EL (cell line): ENCODE data around the gene SLC35E4.
"Not testable (repeated sequence)": the region's sequence is repeated elsewhere in the genome, so short reads cannot be mapped to it uniquely, and the experiment has no call there.

Experiments
- DNase-seq: peaks from one replicate; pipeline ENCODE4 v3.0.0-alpha.2; 2016

Gene SLC35E4, protein sequence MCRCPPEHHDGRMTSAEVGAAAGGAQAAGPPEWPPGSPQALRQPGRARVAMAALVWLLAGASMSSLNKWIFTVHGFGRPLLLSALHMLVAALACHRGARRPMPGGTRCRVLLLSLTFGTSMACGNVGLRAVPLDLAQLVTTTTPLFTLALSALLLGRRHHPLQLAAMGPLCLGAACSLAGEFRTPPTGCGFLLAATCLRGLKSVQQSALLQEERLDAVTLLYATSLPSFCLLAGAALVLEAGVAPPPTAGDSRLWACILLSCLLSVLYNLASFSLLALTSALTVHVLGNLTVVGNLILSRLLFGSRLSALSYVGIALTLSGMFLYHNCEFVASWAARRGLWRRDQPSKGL

DNA sequence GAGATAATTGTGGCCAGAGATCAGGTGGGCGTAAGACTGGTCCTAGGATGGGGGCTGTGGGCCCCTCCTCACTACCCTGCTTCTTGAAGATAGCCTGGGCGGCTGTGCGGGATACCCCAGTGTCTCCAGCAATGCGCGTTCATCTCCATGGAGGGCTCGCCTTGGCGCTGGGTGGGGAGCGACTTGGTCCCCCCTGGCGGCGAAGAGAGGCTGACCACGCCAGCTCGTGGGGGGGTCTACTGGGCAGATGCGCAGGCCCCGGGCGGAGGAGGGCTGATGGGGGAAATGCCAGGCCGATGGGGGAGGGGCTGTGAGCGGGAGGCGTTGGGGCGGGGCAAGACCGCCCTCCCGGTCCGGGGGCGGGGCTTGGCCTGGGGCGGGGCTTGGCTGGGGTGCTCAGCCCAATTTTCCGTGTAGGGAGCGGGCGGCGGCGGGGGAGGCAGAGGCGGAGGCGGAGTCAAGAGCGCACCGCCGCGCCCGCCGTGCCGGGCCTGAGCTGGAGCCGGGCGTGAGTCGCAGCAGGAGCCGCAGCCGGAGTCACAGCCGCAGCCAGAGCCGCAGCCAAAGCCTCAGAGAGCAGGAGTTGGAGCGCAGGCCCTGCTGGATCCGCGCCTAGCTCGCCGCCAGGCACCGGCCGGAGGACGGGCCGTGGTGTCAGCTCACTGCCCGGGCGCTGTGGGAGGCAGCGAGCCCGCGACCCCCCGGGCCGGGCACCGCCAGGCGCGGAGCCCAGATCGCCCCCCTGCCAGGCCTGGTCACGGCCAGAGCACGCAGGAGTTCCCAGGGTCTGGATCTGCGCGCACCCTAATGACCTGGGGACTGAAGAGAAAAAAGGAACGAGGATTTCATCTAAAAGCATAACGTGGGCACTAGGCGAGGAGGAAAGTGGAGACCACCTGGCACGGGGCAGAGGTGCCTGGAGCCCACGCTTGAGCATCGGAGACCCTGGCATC lies at the start of gene SLC35E4:
SLC35E4 (plus strand) TSS at position 509 of the 953 bp plus-strand sequence. CDS start 670 bp downstream, outside the sequence.
- DNase-seq: peak; percentile 94

DNA sequence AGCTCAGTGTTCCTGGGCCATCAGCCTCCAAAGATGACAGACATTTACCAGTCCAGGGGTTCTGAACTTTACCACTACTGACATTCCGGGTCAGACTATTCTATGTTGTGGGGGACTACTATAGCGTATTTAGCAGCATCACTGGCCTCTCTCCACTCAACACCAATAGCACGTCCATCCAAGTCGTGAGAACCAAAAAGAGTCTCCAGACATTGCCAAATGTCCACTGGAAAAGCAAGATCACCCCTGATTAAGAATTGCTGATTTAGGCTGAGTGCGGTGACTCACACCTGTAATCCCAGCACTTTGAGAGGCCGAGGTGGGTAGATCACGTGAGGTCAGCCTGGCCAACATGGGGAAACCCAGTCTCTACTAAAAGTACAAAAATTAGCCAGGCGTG lies 49.2 kb upstream of the SLC35E4 start:
- no peak for DNase-seq

DNA sequence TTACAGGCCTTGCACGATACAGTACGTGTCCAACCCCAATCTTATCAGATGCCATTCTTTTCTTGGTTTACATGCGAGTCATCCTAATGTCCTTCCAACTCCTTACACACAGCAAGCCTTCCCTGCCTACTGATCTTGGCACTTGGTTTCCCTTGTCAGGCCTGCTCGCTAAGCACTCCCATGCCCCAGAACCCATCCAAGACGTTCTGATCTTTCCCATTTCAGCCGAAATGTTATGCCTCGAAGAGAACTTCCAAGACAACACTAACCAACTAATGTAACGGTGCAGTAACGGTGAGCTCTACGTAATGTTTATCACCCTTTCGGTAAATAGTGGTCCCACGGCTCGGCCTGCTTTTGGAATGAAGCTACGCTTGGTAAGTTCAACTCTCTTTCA lies 44.4 kb upstream of the SLC35E4 start:
- DNase-seq: peak; percentile 22

DNA sequence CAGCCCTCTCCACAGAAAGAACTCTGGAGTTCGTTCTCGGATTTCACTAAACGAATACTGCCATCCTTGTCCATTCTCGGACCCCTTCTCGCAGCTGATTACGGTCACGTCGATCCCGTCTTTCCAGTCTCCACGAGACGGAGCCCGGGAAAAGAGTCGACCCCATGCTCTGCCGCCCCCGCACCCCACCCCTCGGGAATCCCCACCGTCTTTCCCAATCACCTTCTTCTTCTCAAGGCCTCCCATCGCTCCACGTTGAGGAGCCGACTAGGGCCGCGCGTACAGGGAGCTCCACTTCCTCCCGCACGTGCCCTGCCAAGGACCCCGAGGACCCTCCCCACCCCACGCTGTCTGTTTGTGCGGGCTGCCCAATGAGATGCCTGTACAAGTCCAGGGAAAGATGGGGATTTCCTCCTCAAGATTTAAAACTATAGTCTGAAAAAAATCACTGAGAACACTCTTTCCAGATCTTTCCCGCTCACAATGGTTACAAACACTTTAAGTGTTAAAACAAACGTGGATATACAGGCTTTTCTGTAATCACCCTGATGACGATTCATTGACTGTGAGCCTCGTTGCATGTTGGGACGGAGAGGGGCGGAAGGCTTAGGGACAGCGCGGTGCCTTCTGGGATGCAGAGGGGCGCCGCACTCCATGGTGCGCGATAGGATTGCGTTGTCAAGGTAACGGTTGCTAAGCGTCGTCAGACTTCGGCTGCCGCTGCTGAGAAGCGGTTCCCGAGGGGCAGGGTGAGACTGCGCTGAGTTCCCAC lies 43.8 kb upstream of the SLC35E4 start, which contains the start of gene PES1:
PES1 (minus strand) TSS at position 323 of the 772 bp plus-strand sequence; CDS start at position 246, 77 bp downstream.
- peak; percentile 99 for DNase-seq

DNA sequence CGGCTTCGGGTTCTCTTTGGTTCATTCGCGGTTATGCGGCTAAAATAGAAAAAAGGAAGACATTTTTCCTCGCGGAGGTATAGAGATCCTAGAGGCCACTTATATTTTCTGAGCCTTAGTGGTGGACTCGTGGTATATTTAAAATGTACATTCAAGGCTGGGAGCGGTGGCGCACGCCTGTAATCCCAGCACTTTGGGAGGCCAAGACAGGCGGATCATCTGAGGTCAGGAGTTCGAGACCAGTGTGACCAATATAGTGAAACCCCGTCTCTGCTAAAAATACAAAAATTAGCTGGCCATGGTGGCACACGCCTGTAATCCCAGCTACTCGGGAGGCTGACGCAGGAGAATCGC lies 43.2 kb upstream of the SLC35E4 start:
- not testable (repeated sequence) for DNase-seq

DNA sequence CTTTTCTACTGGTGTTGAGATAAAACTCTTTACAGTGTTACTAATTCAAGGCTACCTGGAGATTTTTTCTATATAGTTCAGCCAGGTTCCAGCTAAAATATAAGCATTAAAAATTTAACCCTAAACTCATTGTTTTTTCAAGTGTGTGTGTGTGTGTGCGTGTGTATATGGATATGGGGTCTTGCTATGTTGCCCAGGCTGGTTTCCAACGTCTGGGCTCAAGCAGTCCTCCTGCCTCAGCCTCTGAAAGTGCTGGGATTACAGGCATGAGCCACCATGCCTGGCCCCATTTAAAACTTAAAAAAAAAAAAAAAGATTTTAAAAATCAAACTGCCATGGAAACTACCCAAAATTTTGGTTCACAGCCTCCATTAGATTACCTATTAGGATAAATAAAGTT lies 39.4 kb upstream of the SLC35E4 start:
- DNase-seq: no peak

DNA sequence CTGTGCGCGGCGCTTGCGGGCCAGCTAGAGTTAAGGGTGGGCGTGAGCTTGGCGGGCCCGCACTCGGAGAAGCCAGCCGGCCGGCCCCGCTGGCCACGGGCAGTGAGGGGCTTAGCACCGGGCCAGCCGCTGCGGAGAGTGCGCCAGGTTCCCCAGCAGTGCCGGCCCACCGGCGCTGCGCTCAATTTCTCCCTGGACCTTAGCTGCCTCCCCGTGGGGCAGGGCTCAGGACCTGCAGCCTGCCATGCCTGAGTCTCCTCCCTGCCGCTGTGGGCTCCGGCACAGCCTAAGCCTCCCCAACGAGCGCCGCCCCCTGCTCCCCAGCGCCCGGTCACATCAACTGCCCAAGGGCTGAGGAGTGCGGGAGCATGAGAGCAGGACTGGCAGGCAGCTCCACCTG lies 38.7 kb upstream of the SLC35E4 start:
- DNase-seq: no peak

DNA sequence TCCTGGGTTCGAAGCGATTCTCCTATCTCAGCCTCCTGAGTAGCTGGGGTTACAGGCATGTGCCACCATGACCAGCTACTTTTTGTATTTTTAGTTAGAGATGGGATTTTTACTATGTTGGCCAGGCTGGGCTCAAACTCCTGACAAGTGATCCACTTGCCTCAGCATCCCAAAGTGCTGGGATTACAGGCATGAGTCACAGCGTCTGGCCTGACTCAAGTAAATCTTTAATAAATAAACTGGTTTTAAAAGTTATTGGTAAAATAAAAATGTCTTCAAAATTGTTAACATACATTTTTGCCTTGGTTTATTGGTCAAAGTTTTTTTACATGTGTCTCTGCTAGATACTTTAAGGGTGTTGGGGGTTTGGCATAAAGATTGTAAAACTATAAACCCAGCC lies 36.6 kb upstream of the SLC35E4 start:
- DNase-seq: no peak

DNA sequence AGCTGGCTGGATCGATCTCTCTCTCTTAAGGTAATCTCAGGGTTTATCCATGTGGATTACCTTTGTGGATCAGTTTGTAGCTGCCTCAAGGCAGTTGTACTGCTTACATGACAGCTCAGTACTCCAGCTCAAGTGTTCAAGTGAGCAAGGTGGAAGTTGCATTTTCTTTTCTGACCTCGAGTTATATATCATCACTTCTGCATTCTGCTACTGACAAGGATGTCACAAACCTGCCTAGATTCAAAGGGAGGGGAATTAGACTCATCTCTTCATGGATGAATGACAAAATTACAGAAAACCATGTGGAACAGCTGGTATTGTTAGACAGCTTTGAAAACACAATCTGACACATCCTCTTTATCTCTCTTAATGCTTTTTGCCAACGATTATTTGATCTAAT lies 34.7 kb upstream of the SLC35E4 start:
- no peak for DNase-seq

DNA sequence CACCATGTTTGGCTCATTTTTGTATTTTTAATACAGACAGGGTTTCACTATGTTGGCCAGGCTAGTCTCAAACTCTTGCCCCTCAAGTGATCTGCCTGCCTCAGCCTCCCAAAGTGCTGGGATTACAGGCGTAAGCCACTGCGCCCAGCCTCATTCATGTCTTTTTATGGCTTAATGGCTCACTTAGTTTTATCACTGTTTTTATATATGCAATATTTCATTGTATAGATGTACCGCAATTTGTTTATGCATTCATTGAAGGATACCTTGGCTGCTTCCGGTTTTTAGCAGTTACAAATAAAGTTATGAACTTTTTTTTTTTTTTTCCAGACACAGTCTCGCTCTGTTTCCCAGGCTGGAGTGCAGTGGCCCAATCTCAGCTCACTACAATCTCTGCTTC lies 34.1 kb upstream of the SLC35E4 start:
- DNase-seq: no peak

DNA sequence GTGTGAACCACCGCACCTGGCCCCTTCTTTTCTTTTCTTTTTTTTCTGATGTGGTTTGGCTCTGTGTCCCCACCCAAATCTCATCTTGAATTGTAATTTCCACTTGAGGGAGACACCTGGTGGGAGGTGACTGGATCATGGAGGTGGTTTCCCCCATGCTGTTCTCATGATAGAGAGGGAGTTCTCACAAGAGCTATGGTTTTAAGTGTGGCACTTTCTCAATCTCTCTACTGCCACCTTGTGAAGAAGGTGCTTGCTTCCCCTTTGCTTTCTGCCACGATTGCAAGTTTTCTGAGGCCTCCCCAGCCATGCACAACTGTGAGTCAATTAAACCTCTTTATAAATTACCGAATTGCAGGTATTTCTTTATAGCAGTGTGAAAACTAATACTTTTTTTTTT lies 33.5 kb upstream of the SLC35E4 start:
- DNase-seq: peak; percentile 28

DNA sequence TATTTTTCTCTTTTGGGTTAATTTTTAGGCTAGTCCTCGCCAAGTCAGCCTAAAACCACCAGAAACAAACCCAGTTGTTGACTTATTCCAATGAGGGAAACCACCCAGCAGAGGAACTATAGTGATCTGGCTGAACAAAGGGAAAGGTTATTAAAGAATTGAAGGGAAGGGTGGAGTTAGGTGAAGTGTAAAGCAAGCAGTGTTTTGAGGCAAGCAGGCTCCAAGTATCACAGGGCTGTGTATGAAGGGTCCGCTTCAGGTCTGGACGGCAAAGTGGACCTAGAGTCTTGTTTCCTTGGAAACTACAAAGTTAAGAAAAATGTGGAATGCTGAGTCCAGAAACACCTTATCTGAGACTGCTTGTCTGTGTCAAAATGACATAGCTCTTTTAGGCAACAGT lies 31.8 kb upstream of the SLC35E4 start:
- DNase-seq: no peak

DNA sequence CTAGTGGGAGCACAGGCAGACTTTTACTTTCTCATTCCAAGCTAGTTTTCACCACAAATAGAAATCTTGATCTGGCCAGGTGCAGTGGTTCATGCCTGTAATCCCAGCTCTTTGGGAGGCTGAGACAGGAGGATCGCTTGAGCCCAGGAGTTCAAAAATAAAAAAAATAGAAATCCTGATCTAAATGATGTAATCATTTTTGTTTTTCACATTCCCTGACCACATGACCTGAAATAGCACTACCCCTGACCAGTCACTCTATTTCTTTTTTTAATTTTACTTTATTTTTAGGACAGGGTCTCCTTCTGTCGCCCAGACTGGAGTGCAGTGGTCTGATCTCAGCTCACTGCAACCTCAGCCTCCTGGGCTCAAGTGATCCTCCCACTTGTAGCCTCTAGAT lies 30.9 kb upstream of the SLC35E4 start:
- DNase-seq: no peak

DNA sequence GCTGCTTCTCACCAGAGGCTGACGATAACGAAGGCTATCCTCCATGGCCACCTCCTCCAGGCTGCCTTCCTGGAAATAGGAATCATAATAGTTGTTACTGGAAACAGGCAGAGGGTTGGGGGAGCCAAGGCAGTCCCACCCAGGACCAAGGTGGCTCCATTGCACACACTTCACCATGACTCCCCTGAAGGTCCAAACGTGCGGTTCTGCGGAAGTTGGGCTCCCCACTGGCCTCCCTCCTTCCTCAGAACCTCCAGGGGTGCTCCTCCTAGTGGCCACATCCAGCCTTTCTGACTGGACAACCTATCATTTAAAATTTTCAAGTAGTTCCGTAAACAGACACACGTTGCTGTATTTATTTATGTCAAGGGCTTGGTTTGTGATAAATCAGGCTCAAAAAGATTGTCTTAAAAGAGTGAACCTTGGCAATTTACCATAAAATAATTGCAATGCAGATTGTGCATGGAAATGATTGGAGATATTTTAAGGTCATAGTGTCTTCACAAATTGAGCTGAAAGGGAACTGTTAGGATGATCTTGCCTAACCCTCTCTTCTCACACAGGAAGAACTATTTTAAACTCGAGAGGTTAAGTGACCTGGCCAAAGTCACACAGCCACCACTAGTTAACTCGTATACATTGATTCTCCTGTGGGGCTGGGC lies 30.0 kb upstream of the SLC35E4 start:
- peak; percentile 39 for DNase-seq

DNA sequence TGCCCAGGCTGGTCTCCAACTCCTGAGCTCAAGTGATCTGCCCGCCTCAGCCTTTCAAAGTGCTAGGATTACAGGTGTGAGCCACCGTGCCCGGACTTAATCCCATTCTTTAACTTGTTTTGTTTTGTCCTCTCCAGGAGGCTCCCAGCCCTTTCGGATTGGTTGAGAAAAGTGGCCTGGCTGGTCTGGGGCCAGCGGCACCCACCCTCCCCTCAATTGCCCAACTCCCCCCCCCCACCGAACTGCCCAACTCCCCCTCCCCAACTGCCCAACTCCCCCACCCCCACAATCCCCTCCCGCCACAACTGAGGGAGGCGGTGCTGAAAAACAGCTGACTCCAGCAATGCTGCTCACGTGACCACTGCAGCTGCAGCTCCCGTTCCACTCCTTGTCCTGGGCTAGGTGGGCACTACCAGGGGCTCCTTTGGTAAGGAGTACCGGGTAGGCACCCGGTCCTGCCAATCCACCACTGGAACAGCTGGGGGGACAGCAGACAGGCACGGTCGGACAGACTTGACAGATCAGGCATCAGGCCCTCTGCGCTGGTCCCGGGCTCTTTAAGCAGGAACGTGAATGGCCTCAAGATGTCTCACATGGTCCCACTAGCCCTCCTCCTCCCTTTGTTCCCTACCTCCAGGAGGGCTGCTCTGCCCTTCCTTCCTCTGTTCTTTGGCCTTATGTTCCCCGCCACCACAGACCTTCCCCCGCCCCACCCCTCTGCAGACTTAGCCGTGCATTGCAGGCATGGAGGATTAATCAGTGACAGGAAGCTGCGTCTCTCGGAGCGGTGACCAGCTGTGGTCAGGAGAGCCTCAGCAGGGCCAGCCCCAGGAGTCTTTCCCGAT lies 28.9 kb upstream of the SLC35E4 start, which contains the start of gene TCN2:
TCN2 (plus strand) TSS at position 720 of the 845 bp plus-strand sequence. CDS start 158 bp downstream, outside the sequence.
- DNase-seq: peak; percentile 83

DNA sequence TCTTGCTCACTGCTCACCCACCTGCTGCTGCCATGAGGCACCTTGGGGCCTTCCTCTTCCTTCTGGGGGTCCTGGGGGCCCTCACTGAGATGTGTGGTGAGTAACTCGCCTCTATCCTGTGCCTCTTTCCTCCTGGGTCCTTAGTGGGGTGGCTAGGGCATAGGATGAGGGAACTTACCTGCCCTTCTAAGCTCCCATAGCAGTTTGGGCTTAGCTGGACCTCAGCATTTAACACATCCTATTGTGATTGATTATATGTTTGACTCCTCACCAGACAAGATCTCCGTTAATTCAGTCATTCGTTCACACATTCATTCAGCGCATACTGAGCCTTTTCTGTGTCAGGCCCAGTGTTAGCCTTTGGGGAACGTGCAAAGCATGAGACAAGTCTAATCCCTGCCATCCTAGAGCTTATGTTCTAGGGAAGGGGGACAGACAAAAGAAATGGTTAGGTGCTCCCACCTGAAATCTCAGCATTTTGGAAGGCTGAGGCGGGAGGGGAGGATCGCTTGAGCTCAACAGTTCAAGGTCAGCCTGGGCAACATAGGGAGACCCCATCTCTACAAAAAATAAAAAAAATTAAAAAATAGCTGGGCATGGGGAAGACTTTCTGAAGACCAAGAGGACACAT lies 28.2 kb upstream of the SLC35E4 start:
- DNase-seq: no peak

DNA sequence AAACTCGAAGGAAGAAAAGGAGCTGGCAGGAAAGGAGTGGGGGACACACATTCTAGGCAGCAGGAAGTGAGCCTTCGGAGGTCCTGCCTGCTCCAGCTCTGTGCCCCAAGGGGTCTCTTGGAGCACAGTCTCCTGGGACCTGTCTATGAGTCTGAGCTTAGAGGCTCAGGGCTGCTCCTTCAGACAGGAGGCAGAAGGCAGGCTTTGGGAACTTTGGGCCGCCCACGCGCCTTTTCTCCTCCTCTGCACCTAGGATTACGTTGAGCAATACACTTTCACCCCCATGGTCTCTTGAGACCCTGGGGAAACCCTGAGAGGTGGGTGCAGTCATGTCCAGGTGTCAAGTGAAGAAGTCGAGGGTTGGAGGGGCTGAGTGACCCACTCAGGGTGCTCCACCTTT lies 27.6 kb upstream of the SLC35E4 start:
- no peak for DNase-seq

DNA sequence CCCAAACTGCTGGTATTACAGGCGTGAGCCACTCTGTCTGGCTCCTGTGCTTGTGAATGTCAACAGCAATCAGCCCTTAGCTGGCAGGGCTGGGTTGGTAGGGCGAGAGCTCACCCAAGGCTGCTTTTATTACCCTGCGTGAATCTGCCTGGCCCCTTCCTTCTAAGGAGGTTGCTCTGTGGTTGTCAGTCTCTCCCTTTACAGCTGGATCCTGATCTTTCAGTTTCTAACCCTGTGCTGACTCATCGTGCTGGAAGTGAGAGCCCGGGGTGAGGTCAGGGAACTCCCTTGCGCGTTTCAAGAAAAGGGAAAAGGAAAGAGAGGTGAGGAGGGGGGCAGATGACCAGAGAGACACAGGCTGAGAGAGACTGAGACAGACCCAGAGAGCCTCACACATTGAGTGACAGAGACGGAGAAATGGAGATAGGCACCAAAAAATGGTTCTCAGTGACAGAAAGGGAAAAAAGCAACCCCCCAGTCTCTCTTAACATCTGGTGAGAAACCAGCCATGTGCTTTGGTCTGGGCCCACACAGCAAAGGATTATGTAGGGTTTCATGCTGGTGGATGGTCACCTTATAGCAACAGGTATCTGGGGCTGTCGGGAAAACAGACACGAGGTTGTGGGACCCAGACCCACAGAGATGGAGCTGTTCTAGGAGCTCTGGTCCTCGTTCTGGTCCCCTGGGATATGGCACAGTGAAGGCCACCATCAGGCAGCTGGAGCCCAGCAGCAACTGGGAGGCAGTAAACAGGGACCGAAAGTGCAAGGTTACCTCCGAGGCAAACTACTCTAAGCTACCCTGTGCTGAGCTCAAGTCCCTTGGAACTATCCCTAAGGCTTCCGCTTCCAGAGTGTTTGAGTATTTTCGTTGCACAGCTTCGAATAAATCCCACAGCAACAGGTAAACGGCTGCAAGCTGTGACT lies 26.1 kb upstream of the SLC35E4 start:
- DNase-seq: peak; percentile 93

DNA sequence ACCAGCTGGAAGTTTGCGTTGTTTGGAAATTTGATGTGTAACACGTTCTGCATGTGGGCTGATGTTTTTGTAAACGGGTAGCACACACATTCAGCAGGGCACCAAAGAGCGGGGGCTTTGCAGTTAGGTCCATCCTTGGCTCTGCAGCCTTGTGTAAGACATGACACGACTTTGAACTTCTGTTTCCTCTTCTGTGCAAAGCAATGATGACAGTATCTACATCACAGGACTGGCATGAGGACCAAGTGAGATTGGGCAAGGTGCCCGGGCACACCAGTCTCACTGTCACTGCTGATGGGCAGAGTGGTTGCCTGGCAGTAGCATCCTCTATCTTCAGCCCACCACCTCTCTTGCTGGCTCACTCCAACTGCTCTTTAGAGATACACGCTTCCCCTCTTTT lies 25.3 kb upstream of the SLC35E4 start:
- no peak for DNase-seq

DNA sequence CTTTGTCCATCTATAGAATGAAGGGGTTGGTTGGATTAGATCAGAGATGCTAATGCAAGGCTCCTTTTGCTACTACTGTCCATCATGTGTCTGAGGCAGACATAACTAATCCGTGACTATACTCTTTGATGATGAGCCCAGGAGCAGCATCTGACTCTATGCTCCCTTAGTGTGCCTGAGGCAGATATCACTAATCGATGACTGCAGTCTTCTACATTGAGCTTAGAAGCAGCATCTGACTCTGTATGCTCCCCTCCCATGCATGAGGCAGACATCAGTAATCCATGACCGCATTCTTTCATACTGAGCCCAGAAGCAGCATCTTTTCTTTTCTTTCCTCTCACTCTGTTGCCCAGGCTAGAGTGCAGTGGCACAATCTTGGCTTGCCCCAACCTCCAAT lies 24.4 kb upstream of the SLC35E4 start:
- peak; percentile 30 for DNase-seq
